ENCODE measurements around the gene C6orf132.
A peak's percentile ranks its signal among the peaks of the same experiment; 100 is the strongest.

The C6orf132 gene

DNA sequence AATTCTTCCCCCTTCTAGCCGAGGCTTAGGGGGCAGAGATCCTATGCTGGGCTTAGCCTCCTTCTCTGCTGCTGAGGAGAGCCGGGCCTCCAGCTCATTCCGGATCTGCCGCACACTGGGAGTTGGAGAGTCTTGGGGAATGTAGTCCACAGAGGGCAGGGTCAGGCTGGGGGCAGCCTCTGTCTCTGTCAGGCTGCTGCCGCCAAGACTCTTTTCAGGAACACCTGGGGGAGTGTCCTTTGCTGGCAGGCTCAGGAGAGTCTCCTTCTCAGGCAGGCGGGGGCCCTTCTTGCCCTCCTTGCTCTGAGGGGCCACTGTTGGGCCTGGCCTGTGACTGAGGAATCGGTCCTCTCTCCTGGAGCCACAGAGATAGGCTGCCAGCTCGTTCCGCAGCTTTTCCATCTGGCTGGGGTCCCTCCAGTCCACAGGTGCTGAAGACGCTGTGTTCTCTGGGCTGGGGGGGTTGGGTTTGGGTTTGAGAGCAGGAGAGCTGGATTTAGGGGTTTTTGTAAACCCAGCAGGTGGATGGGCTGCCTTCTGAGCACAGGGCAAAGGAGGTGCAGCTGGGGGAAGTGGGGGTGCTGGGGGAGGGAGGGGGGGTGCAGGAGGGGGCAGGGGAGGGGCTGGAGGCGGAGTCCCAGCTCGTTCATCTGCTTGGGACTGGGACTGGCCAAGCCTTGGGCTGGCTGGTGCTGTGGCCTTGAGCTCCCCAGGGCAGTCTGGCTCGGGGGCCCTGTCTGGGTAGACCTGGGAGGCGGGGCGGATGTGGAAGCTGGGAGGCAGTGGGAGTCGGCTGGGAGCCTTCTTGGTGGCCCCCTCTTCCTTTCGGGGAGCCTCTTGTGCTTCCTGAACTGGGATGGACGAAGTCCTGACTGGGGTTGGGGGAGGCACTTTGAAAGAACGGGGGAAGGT, 36.1 kb downstream of the C6orf132 start:
- peak; percentile 44 for DNase-seq (ENCODE audit: low read depth, low spot score)

DNA sequence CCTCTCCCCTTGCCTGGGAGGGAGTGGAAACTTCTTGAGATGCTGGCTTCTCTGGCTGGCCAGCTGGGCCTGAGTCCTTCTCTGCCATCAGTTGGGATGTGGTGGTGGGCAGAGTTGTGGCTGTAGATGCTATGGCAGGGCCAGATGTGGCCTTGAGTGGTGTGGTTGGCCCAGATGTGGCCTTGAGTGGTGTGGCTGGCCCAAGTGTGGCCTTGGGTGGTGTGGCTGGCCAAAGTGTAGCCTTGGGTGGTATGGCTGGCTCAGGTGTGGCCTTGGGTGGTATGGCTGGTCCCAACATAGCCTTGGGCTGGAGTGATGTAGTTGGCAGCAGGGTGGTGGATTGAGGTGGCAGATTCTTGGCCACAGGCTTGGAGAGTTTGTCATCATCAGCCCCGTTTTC, 36.7 kb downstream of the C6orf132 start:
- DNase-seq (ENCODE audit: low read depth, low spot score), result no peak

DNA sequence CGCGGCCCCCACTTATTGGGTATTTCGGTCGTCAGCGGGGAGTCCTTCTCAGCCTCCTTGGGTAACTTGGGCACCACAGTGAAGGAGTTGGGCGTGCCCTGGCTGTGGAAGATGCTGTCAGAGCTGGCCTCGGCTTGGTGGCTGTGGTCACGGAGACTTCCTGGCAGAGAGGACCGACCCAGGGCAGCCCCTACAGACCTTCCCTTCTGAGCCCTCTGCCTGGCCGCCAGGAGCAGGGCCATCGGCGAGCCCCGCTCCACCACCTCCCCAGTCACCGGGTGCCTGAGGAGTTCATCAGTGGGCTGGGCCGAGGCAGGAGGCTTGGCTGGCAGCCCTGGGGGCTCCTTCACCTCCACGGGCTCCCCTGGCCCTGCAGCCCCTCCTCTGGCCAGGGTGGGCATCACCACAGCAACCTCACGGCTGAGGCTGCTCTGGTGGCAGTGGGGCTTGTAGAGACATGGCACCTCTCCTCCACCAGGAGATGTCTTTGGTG, 37.2 kb downstream of the C6orf132 start:
- no peak for DNase-seq (ENCODE audit: low read depth, low spot score)

DNA sequence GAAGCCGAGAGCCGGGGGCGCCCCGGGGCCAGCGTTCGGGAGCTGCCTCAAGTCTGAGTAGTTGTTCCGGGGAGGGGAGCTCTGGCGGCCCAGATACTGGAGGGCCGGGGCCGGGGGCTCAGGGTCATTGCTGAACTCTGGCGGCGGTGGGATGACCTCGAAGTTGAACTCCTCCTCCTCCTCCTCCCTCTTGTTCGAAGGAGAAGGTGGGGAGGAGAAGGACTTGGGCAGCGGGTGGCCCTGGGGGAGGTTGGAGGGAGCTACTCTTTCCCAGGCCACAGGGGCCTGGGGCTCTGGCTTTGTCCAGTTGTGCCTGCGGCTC, 37.7 kb downstream of the C6orf132 start:
- DNase-seq (ENCODE audit: low read depth, low spot score), result no peak

DNA sequence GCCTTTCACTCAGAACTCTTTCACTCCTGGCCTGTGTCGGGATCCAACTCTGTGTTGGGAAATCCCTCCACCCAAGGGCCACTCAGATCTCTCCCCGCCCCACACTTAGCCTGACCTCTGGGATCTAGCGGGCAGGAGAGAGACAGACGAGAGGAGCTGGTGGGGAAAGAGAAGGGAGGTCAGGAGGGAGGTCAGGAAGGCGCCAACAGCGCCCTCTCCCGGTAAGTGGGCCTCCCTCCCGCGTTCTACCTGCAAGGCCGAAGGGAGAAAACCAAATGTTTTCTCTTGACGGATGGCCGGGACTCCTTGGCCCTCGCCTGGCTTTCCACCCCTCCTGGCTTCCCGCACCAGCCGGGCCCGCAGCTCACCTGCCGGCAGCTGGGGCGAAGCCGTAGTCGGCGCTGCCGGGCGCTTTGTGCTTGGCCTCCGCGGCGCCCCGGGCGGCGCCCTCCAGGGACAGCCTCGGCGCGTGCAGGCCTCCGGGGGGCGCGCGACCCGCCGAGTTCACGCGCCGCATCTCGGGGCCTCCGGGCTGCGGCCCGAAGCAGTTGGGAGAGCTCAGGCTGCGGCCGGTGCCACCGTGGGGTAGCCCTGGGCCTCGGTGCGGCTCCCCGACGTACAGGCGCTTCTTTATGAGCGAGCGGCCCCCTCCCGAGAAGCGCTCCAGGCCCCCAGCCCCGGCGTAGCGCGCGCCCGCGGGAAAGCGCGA, 38.2 kb downstream of the C6orf132 start:
- peak; percentile 96 for DNase-seq (ENCODE audit: low read depth, low spot score)

DNA sequence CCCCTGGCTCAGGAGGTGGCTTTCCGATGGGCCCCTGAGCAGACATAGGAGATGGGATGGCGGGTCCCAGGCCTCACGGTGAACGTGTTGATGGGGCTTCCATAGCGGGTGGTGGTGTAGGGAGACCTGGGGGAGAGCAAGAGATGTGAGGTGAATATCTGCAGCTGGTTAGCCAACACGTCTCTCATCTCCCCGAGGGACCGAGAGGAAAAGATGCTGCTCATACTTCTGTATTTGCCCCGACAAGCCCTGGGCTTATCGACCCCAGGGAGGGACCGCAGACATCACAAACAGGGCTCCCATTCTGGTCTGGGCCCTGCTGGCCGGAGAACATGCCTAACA, 38.7 kb downstream of the C6orf132 start:
- DNase-seq (ENCODE audit: low read depth, low spot score), result no peak

DNA sequence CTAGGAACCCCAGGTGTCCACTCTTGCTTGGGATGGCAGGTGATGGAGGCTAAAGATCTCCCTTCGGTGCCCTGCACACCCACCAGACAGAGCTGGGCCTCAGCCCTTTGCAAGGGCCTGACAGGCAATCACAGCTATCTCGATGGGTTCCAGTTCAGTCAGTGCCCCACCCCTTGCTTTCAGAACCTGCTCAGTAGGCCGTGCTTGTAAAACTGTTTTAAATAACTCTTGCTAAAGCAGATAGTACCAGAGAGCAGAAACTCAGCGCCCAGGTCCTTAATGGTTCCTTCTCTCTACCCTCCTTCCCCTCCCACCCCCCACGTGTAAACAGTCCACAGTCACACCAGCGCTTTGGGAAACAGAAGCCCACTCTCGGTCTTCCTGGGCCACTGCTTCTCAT, 39.2 kb downstream of the C6orf132 start:
- DNase-seq (ENCODE audit: low read depth, low spot score), result no peak

DNA sequence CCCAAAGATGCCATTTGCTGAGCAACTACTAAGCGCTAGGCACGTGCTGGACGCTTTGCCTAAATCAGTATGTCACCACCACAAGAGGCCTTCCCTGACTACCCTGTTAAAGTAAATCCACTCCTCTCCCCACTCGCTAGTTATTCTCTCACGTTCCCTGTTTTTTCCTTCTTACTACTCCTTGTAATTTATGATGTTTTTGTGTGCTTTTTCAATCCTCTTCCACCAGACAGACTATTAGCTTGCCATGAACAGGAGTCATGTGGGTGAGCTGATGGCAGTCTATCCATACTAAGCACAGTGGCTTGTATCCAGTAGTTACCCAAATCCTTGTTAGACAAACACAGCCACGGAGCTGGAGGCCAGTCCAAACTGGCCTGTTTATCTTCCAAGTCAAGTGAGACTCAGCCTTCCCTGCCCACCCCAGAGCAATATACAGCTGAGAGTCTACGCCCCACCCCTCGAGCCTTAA, 41.2 kb downstream of the C6orf132 start:
- no peak for DNase-seq (ENCODE audit: low read depth, low spot score)

DNA sequence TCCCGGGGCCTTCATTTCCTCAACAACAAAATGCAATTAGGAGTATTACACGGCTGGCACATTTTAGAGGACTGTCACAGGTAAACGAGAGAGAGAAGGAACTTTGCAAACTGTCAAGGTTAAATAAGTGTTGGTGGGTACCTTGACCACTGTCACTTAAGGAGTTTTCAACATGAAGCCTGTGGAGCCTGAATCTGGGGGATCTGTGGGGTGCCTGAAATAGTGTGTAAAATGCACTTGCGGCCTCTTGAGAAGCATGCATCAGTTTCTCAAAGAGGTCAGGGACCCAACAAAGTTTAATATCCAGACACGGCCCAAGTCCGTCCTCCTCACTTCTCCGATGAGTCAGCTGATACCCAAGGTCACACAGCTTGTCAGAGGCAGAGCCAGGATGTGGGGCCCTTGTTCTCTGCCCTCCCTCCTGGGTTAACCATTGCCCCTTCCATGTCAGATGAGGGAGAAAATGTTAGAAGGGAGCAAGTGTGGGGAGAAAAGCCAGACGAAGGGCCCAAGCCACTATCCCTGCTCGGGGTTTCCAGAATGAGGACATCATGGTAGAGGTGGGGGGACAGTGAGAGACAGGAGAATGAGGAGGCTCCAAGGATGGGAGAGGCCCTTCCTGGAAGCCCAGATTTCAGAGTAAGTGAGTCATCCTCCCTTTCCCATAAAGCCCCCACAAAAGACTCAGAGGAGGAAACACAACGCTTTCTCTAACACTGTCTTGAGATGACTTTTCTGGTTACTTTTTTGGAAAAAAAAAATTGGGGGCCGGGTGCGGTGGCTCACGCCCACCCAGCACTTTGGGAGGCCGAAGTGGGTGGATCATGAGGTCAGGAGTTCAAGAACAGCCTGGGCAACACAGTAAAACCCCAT, 42.2 kb downstream of the C6orf132 start:
- no peak for DNase-seq (ENCODE audit: low read depth, low spot score)

DNA sequence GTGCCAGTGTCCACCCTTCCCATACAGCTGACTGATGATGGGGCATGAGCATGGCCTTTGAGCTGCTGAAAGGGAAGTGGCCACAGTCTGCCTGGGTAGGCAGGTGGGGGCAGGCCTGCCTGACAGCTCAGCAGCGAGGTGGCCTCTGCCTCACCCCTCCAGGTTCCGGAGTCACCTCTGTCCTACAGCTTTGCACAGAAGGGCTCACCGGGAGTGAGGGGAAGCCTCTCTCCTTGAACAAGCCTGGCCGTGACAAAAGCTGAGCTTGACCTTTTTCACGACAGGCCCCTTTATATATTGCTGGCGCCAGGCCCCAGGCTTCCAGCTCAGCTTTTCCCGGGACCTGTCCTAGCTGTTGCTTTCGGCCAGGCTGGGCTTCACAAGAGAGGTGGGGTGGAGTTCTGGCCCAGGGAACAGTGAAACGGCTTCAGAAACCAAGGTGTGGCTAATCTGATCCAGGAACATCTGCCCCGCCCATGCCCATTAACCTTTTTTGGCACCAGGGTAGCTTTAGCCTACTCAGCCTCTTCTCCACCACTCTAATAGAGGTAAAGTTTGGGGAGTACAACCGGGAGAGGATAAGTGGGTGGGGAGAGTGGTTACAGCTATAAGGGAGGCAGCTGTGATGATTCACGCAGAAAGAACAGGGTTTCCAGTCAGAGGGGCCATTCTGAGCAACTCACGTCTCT, 42.9 kb downstream of the C6orf132 start:
- DNase-seq (ENCODE audit: low read depth, low spot score), result peak; percentile 46

DNA sequence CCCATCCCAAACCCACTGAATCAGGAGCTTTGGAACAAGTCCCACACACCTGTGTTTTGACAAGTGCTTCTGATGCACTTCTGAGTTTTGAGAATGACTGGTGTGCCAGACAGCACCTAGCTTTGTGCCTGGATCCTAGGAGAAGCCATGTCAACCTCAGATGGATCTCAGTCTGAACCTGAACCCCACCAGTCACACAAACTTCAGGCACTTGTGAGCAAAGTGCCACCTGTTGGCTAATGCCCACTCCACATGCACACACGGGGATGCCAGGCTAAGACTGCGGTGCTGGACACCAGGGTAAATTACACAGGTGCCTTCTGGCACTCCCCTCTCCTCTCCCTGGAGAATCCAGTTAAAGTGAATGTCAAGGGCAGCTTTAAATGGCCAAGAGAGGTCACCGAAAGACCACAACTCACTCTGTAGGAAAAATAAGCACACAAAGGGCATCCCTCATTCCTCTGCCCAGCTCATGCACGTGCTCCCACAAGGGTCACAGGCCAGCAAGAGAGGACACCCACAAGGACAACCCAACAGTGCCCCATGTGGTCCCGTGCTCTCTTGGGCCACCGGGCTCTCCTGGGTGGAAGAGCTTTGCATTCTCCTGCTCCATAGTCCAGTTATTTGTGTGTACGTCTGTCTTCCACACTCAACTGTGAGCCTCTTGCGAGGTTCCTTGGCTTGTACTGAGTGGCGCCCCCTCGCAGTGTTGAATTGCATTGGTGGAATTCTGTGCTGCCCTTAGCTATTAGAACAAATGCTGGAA, 46.5 kb downstream of the C6orf132 start:
- DNase-seq (ENCODE audit: low read depth, low spot score), result no peak

DNA sequence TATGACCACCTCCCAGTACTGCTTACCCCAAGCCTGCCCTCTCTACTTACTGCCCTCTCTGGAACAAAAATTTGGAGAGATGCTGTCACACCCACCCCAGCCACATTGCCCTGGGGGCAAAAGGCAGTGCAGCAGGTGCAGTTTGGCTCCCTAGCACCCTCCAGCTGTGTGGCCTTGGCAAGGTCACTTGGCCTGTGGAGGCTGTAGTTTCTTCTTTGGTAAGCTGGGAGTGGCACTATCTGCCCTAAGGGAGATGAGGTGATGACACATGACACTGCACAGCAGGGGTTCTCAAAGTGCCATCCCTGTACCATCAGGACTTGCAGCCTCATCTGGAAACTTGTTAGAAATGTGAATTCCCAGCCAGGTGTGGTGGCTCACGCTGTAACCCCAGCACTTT, 47.3 kb downstream of the C6orf132 start:
- peak; percentile 44 for DNase-seq (ENCODE audit: low read depth, low spot score)

DNA sequence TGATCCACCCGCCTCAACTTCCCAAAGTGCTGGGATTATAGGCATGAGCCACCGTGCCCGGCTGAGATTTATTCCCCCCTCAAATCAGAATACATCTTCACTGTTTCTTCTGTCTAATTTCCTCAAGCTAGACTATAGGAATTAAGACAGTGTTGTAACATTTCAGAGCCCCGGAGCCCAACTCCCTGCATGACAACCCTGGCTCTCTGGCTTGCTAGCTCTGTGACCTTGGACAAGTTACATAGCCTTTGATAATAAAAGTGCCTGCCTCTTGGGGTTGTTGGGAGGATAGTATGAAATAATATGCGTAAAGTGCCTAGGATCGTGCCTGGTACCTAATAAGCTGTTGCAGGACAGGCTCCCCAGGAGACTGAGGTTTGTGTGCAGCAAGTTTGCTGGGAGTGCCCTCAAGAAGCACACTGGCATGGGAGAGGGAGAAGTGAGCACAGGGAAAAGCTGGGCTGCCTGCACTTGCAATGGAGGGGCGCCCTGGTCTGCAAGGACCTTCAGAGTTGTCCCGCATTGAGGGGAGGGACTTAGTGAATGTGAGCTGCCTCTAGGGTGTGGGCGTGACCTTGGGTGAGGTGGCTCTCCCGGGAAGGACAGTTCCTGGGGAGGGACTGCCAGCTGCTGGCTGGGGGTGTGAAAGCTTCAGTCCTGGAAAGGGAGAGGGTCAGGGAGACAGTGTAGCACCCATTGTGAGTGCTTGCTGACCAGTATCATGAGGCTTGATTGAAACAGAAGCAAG, 48.7 kb downstream of the C6orf132 start:
- DNase-seq (ENCODE audit: low read depth, low spot score), result peak; percentile 56

DNA sequence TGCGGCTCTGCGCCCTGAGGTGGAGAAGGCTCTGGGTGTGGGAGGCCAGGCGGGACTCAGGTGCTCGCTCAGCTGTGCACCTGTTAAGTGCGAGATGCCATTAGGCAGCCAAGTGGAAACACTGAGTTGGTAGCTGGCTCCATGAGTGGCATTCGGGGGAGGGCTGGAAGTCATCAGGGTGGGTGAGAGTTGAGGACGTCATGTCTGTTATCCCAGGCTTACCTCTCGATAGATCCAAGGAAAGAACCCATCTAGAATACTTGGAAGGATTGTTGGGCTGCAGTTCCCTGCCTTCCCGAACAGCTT, 50.7 kb downstream of the C6orf132 start:
- peak; percentile 33 for DNase-seq (ENCODE audit: low read depth, low spot score)

DNA sequence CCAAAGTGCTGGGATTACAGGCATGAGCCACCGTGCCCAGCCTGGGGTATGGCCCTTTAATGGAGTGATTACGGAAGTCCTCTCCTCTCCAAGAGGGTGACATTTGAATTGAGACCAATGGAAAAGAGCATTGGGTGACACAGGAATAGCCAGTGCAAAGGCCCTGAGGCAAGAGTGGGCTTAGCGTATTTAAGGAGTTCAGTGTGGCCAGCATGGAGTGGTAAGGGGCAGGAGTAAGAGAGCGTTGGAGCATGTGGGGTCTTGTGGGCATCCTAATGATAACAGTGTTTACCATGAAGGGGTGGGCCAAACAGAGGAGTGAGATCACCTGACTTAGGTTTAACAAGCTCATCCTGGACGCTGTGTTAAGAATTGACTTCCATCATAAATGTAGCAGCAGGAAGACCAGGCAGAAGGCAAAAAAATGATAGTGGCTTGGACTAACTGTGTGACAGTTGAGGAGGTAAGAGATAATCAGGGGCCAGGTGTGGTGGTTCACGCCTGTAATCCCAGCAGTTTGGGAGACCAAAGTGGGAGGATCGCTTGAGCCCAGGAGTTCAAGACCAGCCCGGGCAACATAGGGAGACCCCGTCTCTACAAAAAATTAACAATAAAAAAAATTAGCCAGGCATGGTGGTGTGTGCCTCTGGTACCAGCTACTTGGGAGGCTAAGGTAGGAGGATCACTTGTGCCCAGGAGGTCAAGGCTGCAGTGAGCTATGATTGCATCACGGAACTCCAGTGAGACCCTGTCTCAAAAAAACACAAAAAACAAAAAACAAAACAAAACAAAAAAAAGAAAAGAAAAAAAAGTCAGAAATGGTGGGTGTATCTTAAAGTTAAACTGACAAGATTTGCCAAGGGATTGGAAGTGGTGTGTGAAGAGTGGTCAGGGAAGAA, 51.4 kb downstream of the C6orf132 start:
- no peak for DNase-seq (ENCODE audit: low read depth, low spot score)

DNA sequence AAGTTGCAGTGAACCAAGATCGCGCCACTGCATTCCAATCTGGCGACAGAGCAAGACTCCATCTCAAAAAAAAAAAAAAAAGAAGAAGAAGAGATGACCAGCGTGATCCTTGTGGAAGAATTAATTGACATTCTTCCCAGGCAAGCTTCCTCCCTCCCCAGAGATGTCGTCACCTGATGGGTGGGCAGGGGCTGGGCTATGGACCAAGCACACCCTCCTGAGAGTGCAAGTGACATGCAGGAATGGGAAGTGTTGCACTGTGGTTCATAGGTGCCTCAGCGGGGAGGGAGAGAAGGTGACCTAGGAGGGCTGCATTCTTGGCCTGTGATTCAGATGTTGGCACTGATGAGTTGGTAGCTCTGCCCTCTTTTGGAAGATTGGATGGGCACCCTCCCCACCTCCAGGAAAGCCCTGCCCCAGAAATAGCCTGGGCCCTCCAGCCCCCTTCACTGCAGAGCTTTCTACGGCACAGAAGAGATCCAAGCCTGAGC, 54.3 kb downstream of the C6orf132 start:
- DNase-seq (ENCODE audit: low read depth, low spot score), result peak; percentile 18

DNA sequence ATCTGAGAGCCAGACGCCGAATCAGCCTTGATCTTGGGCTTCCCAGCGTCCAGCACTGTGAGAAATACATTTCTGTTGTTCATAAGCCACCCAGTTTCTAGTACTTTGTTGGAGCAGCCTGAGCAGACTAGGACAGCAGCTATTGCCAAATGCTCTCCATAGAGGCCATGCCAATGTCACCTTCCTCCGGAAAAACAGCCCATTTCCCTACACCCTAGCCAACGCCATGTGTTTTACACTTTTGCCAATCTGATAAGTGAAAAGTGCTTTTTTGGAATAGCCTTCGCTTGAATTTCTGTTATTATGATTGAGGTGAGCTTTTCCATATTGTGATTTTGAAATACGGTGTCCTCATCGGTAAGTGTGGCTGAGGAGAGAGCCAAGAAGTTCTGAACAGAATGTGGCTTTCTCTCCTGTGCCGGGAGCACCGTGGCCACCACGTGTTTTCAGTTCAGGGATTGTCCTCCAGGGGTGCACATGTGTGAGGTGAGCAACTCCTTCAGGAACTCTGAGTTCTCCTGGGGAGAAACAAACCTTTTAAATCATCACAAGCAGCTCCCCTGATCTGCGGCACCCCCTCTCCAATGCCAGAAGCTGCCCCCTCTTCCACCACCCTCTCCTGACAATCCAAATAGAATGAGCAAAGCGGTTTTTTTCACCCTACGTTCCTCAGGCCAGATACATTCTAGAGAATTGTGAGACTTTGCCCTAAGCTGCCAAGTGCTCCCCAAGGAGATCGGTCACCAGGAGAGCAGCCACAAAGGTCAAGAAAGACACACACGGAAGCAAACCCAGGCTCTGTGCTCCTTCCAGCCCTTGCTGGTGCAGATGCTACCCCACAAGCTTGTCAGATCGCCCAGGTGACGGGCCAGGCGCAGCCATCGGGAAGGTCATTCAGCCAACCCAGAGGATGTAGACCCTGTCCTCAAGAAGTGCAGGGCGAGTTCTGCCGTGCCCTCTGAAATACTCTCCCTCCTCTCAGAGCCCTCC, 56.1 kb downstream of the C6orf132 start:
- DNase-seq (ENCODE audit: low read depth, low spot score), result no peak

DNA sequence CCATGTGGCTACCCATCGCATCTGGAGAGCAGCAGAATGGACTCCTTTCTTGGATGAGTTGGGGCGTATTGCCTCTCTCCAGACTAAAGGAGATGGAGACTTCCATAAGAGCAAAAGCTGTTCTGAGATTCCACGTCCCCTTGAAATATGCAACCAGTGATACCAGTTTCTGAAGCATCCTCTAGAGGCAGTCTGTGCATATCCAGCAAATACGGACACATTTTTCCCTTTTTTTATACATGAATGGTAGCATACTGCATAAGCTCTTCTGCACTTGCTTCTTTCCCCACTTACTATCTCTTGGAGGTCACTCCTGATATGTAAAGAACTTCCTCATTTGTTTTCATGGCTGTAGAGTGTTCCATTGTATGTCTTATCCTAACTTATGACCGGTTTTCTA, 57.5 kb downstream of the C6orf132 start:
- DNase-seq (ENCODE audit: low read depth, low spot score), result no peak

All from ELF-1 (cell line).